Brain microvascular endothelial cell (primary cell): ENCODE measurements around the gene PHLPP1.

Source experiments
- DNase-seq: peaks from one replicate; pipeline ENCODE4 v3.0.0-alpha.2; 2020
- H3K27ac ChIP-seq: fragments of 250-450 bp; sonication (Bioruptor Pico); 2 replicates; pipeline ENCODE4 v1.5.1; 2020; ENCODE audit warnings: mild to moderate bottlenecking, moderate library complexity
- H3K27me3 ChIP-seq: fragments of 250-450 bp; sonication (Bioruptor Pico); replicated peaks from 2 replicates; pipeline ENCODE4 v1.5.1; 2020; ENCODE audit warnings: mild to moderate bottlenecking
- H3K36me3 ChIP-seq: fragments of 250-450 bp; sonication (Bioruptor Pico); replicated peaks from 2 replicates; pipeline ENCODE4 v1.5.1; 2020; ENCODE audit warnings: mild to moderate bottlenecking
- H3K4me3 ChIP-seq: 2 replicates; pipeline ENCODE4 v1.5.1; 2011; ENCODE audit warnings: low read depth, mild to moderate bottlenecking, control low read depth, low read length, moderate library complexity
- CTCF ChIP-seq: IDR thresholded peaks from 2 replicates; pipeline ENCODE4 v1.5.1; 2011; ENCODE audit warnings: low read depth, mild to moderate bottlenecking, moderate library complexity, low read length, control low read depth, inconsistent platforms; ENCODE audit errors: missing control alignments
- in situ Hi-C: cut with HindIII; loops from 2 replicates; pipeline ENCODE4 v1.10.0; 2017; ENCODE audit warnings: low sequenced_read_pairs, low pct_ligation_motif_present

PHLPP1 gene

GRCh38 chr18:62963507-62963906 is 248.2 kb downstream of the PHLPP1 start:
- Histone ChIP-seq H3K27me3 (no peaks in the 10 kb centered on the region), H3K4me3 (no peak overlapping the region), H3K36me3 (no peaks in the 10 kb centered on the region), H3K27ac (no peak overlapping the region)
- no peak for TF ChIP-seq CTCF
- in situ Hi-C loops = loop anchor here (25.0 kb wide), 1 partner anchor 351 kb away; no protein-coding TSS in a partner anchor
- DNase-seq = no peak

GRCh38 chr18:62964432-62964831 is 249.1 kb downstream of the PHLPP1 start:
- Histone ChIP-seq H3K4me3 (no peak overlapping the region), H3K36me3 (no peaks in the 10 kb centered on the region), H3K27ac (no peak overlapping the region), H3K27me3 (no peaks in the 10 kb centered on the region)
- in situ Hi-C loops = loop anchor here (25.0 kb wide), 1 partner anchor 352 kb away; no protein-coding TSS in a partner anchor
- no peak for DNase-seq
- TF ChIP-seq CTCF = no peak

- no peak for TF ChIP-seq CTCF
- DNase-seq = no peak
- Histone ChIP-seq H3K27me3 (no peaks in the 10 kb centered on the region), H3K36me3 (no peaks in the 10 kb centered on the region), H3K27ac (no peak overlapping the region), H3K4me3 (no peak overlapping the region)
- in situ Hi-C loops = loop anchor here (25.0 kb wide), 1 partner anchor 355 kb away; no protein-coding TSS in a partner anchor
Observed at GRCh38 chr18:62967089-62967488, 251.7 kb downstream of the PHLPP1 start.

GRCh38 chr18:62973689-62974088 is 258.3 kb downstream of the PHLPP1 start:
- Histone ChIP-seq H3K36me3 (peaks cover 2% of the 10 kb centered on the region), H3K27ac (no peak overlapping the region), H3K27me3 (no peaks in the 10 kb centered on the region), H3K4me3 (no peak overlapping the region)
- in situ Hi-C loops = loop anchor here (25.0 kb wide), 1 partner anchor 361 kb away; no protein-coding TSS in a partner anchor
- DNase-seq = no peak
- TF ChIP-seq CTCF = no peak

GRCh38 chr18:62974388-62974787 is 259.0 kb downstream of the PHLPP1 start:
- DNase-seq = no peak
- H3K36me3 ChIP-seq = peaks cover 2% of the 10 kb centered on the region
- H3K27me3 ChIP-seq = no peaks in the 10 kb centered on the region
- no peak overlapping the region for H3K4me3 ChIP-seq
- in situ Hi-C loops = loop anchor here (25.0 kb wide), 1 partner anchor 362 kb away; no protein-coding TSS in a partner anchor
- H3K27ac ChIP-seq = no peak overlapping the region
- no peak for TF ChIP-seq CTCF
